SK-N-SH (cell line): ENCODE results near the gene LGR5. TPM values are rescaled to one million over a fixed set of nuclear protein-coding genes. Genes with fewer than 3 reads are reported as not detected.

Experiments
- CTCF ChIA-PET: fragments of 300-600, 350-600 bp; formaldehyde crosslinking; extraction: SDS; loops from one replicate; lab custom pipeline; 2021; lab: Yijun Ruan, JAX
- POLR2A ChIA-PET: fragments of 350-600 bp; sonication (Branson Sonifier 250); formaldehyde crosslinking; extraction: SDS; loops from one replicate; lab custom pipeline; 2020; ENCODE audit warnings: antibody characterized with exemption, inconsistent platforms; lab: Yijun Ruan, JAX
- DNase-seq: peaks from one replicate; pipeline ENCODE4 v3.0.0; 2012
- H2AFZ ChIP-seq: fragments of 200-600 bp; sonication (generic); 2 replicates; pipeline ENCODE4 v1.8.1; 2016; ENCODE audit warnings: antibody characterized with exemption, mild to moderate bottlenecking, low read depth
- H3F3A ChIP-seq: fragments of 200-600 bp; sonication (generic); replicated peaks from 2 replicates; pipeline ENCODE3; 2016; ENCODE audit warnings: antibody characterized with exemption, mild to moderate bottlenecking; ENCODE audit not compliant: insufficient read depth
- H3K27ac ChIP-seq, 2 experiments: fragments of 200-500 bp in 1 of 2; fragments of 200-600 bp in 1 of 2; sonication (Bioruptor generic) in 1 of 2; sonication (generic), shearing (Covaris generic) in 1 of 2; 2 replicates each; pipeline versions ENCODE4 v1.5.1 to v1.6.1; 2014 to 2016; ENCODE audit warnings: low read depth in 2 of 2, inconsistent platforms in 1 of 2, low read length in 1 of 2, mild to moderate bottlenecking in 1 of 2, mixed read lengths in 1 of 2
- H3K27me3 ChIP-seq: fragments of 200-600 bp; sonication (generic), shearing (Covaris generic); 2 replicates; pipeline ENCODE4 v1.6.1; 2016; ENCODE audit warnings: mixed run types; ENCODE audit not compliant: insufficient read depth
- H3K36me3 ChIP-seq, 2 experiments: fragments of 200-500 bp in 1 of 2; fragments of 200-600 bp in 1 of 2; sonication (Bioruptor generic) in 1 of 2; sonication (generic) in 1 of 2; replicated peaks in 1 of 2; 2 replicates each; pipeline versions ENCODE3 to v1.5.1; 2014 to 2016; ENCODE audit warnings: low read length in 1 of 2, mild to moderate bottlenecking in 1 of 2; ENCODE audit not compliant: insufficient read depth in 2 of 2, control insufficient read depth in 1 of 2
- H3K4me1 ChIP-seq, 2 experiments: fragments of 200-500 bp in 1 of 2; fragments of 200-600 bp in 1 of 2; sonication (Bioruptor generic) in 1 of 2; sonication (generic), shearing (Covaris generic) in 1 of 2; 2 replicates each; pipeline versions ENCODE4 v1.5.1 to v1.6.1; 2014 to 2016; ENCODE audit warnings: low read depth in 1 of 2, low read length in 1 of 2, mixed run types in 1 of 2; ENCODE audit not compliant: insufficient read depth in 2 of 2, control insufficient read depth in 1 of 2
- H3K4me2 ChIP-seq: fragments of 200-600 bp; sonication (generic), shearing (Covaris generic); 2 replicates; pipeline ENCODE4 v1.6.1; 2017; ENCODE audit warnings: mixed run types
- H3K4me3 ChIP-seq, 2 experiments: fragments of 200-500 bp in 1 of 2; fragments of 200-600 bp in 1 of 2; sonication (Bioruptor generic) in 1 of 2; sonication (generic), shearing (Covaris generic) in 1 of 2; 2 replicates each; pipeline versions ENCODE4 v1.5.1 to v1.8.1; 2014 to 2016; ENCODE audit warnings: low read depth in 2 of 2, inconsistent platforms in 1 of 2, low read length in 1 of 2, mild to moderate bottlenecking in 1 of 2, mixed read lengths in 1 of 2, moderate library complexity in 1 of 2
- H3K79me2 ChIP-seq: fragments of 200-600 bp; sonication (generic); 2 replicates; pipeline ENCODE4 v1.8.1; 2017; ENCODE audit warnings: mild to moderate bottlenecking; ENCODE audit not compliant: insufficient read depth
- H3K9ac ChIP-seq: fragments of 200-600 bp; sonication (generic); 2 replicates; pipeline ENCODE4 v1.6.1; 2017; ENCODE audit warnings: mixed run types
- H3K9me2 ChIP-seq: fragments of 200-600 bp; sonication (generic); 2 replicates; pipeline ENCODE4 v1.6.1; 2017; ENCODE audit warnings: mixed run types
- H3K9me3 ChIP-seq: fragments of 200-600 bp; sonication (generic); 2 replicates; pipeline ENCODE4 v1.6.1; 2017; ENCODE audit warnings: mixed run types, mild to moderate bottlenecking, moderate library complexity
- H4K20me1 ChIP-seq: fragments of 200-600 bp; sonication (generic); 2 replicates; pipeline ENCODE4 v1.6.1; 2017; ENCODE audit warnings: mild to moderate bottlenecking, mixed run types; ENCODE audit not compliant: insufficient read depth
- EP300 ChIP-seq, 2 experiments: IDR thresholded peaks; 2 replicates each; pipeline versions ENCODE4 v1.4.0 to v1.6.1; 2012; ENCODE audit warnings: borderline replicate concordance in 1 of 2, low read depth in 1 of 2, low read length in 1 of 2
- FOSL2 ChIP-seq: IDR thresholded peaks from 2 replicates; pipeline ENCODE4 v1.4.0; 2012; ENCODE audit warnings: low read depth, mild to moderate bottlenecking, moderate library complexity, borderline replicate concordance
- FOXJ3 ChIP-seq: sonication (generic); formaldehyde crosslinking; IDR thresholded peaks from 2 replicates; pipeline ENCODE4 v1.5.1; 2020; ENCODE audit warnings: mild to moderate bottlenecking, missing genetic modification reagents
- MEF2A ChIP-seq: IDR thresholded peaks from 2 replicates; pipeline ENCODE4 v1.4.0; 2012; ENCODE audit warnings: low read depth, borderline replicate concordance
- POLR2AphosphoS5 ChIP-seq: IDR thresholded peaks from 2 replicates; pipeline ENCODE4 v1.6.1; 2012; ENCODE audit warnings: low read depth, low read length
- RAD21 ChIP-seq: IDR thresholded peaks from 2 replicates; pipeline ENCODE4 v1.6.1; 2012; ENCODE audit warnings: mild to moderate bottlenecking, low read length
- RCOR1 ChIP-seq: fragments of 150-350 bp; IDR thresholded peaks from 2 replicates; pipeline ENCODE4 v1.6.1; 2017; ENCODE audit warnings: antibody characterized with exemption, low read length
- RXRA ChIP-seq: IDR thresholded peaks from 2 replicates; pipeline ENCODE4 v1.4.0; 2012; ENCODE audit warnings: low read depth, mild to moderate bottlenecking, borderline replicate concordance
- TAF1 ChIP-seq: IDR thresholded peaks from 2 replicates; pipeline ENCODE4 v1.6.1; 2012; ENCODE audit warnings: low read depth, mild to moderate bottlenecking, low read length, moderate library complexity, borderline replicate concordance
- TCF12 ChIP-seq: IDR thresholded peaks from 2 replicates; pipeline ENCODE4 v1.4.0; 2012
- TEAD4 ChIP-seq: IDR thresholded peaks from 2 replicates; pipeline ENCODE4 v1.4.0; 2012; ENCODE audit warnings: mild to moderate bottlenecking, borderline replicate concordance; ENCODE audit not compliant: insufficient read depth
- YY1 ChIP-seq: IDR thresholded peaks from 2 replicates; pipeline ENCODE4 v1.4.0; 2012; ENCODE audit warnings: low read depth, mild to moderate bottlenecking
- WGBS: methylation state at CpG from one replicate; pipeline ENCODE4 v1.1.6; 2017; ENCODE audit warnings: low lambda C conversion rate; 5-methylcytosine and 5-hydroxymethylcytosine counted together
- polyA plus RNA-seq, 3 experiments: library from polyadenylated mRNA; depleted of rRNA; stranded (reverse); fragments of >200 nt; gene quantifications; 2 replicates each; pipeline ENCODE4 v1.2.3, GENCODE V29; 2012
- TF ChIP-seq, protein P1 (sequence below): fragments of 150-350 bp; IDR thresholded peaks from 2 replicates; pipeline ENCODE4 v1.6.1; 2017; ENCODE audit warnings: antibody characterized with exemption, low read length, low read depth, borderline replicate concordance
- TF ChIP-seq, protein P2 (sequence below): IDR thresholded peaks from 2 replicates; pipeline ENCODE4 v1.4.0; 2012; ENCODE audit warnings: low read depth, borderline replicate concordance
- TF ChIP-seq, protein P3 (sequence below): IDR thresholded peaks from 2 replicates; pipeline ENCODE4 v1.4.0; 2012; ENCODE audit warnings: low read depth, borderline replicate concordance
- TF ChIP-seq, protein P4 (sequence below): IDR thresholded peaks from 2 replicates; pipeline ENCODE4 v1.6.1; 2012; ENCODE audit warnings: mild to moderate bottlenecking, low read depth, low read length, moderate library complexity
- TF ChIP-seq, protein P5 (sequence below): IDR thresholded peaks from 2 replicates; pipeline ENCODE4 v1.4.0; 2012; ENCODE audit warnings: low read depth

The LGR5 gene
- polyA plus RNA-seq, 1 of the 3 experiments (the other 2 are of a cell fraction): 1.4 TPM

DNA sequence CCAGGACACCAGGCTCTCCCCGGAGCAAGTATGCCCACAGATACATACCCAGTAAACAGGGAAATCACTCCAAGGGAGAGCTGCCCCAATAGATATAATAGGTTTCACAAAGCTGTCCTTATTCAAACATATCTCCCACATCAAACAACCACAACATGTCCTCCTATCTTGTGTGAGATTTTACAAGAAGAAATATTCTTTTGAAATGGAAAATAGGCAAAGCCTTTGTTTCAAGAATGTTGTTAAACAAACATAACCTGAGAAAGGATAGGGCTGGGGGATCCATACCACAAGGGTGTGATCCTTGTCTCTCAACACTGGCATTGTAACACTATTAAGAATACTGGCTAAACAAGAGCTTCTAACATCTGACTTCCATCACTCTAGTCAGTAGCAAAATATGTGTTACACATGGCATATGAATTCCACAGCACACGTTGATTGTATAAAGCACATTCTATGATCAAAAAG is 32.9 kb downstream of the LGR5 start:
- WGBS: 35% methylated on average over 2 of the region's 2 CpGs
- Histone ChIP-seq H3K79me2 (no peaks in the 10 kb centered on the region), H3K4me2 (no peak overlapping the region), H3K9me3 (no peaks in the 10 kb centered on the region), H3K9me2 (no peaks in the 10 kb centered on the region), H3K4me1 (peaks cover 4 to 5% of the 10 kb centered on the region in 2 experiments; a peak in 3 of 4 replicates), H3F3A (no peaks in the 10 kb centered on the region), H3K36me3 (no peaks in the 10 kb centered on the region), H2AFZ (no peak overlapping the region), H3K27me3 (no peaks in the 10 kb centered on the region), H4K20me1 (no peaks in the 10 kb centered on the region), H3K27ac (no peak overlapping the region), H3K4me3 (no peak overlapping the region), H3K9ac (no peak overlapping the region)
- no peak for DNase-seq
- ChIA-PET CTCF (no interaction called here), POLR2A (interaction anchor here (0.6 kb wide), 1 partner anchor 60 kb away, joined by 3 read pairs; no protein-coding TSS in a partner anchor)
- TF ChIP-seq, protein P1, sequence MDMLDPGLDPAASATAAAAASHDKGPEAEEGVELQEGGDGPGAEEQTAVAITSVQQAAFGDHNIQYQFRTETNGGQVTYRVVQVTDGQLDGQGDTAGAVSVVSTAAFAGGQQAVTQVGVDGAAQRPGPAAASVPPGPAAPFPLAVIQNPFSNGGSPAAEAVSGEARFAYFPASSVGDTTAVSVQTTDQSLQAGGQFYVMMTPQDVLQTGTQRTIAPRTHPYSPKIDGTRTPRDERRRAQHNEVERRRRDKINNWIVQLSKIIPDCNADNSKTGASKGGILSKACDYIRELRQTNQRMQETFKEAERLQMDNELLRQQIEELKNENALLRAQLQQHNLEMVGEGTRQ: no peak
- TF ChIP-seq TCF12: peak; percentile 27; the same call in 1 of the 2 replicates

DNA sequence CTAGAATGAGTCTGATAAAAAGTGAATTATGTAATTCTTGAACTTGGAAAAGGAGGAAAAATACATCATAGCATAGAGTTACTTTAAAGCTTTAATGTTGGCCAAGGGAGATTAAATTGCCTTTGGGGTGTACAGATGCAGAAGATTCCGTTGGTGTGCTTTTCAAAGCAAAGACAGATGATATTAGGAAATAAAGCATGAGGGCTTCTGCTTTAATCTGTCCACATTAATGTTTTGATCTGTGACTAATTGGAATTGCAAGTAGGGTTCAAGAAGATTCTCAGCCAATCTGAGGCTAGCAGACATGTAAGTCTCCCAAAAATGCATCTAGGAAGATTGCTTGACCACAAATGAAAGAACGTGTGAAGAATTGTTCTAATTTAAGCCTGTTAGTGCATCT is 35.2 kb downstream of the LGR5 start:
- Histone ChIP-seq H4K20me1 (no peaks in the 10 kb centered on the region), H2AFZ (no peak overlapping the region), H3K4me3 (no peak overlapping the region), H3K36me3 (no peaks in the 10 kb centered on the region), H3K4me2 (no peak overlapping the region), H3K9ac (no peak overlapping the region), H3K9me3 (no peaks in the 10 kb centered on the region), H3K79me2 (no peaks in the 10 kb centered on the region), H3K27me3 (no peaks in the 10 kb centered on the region), H3K4me1 (peaks cover 4 to 8% of the 10 kb centered on the region in 2 experiments; a peak in 3 of 4 replicates), H3K9me2 (no peaks in the 10 kb centered on the region), H3K27ac (no peak overlapping the region), H3F3A (no peaks in the 10 kb centered on the region)
- ChIA-PET POLR2A (no interaction called here), CTCF (interaction anchor here (1.0 to 1.2 kb wide), 4 partner anchors 12 to 59 kb away, joined by 3 to 5 read pairs (median 4); no protein-coding TSS in a partner anchor)
- no peak for DNase-seq
- 66% methylated on average over 2 of the region's 2 CpGs for WGBS
- no peak for TF ChIP-seq MEF2A
- no peak for TF ChIP-seq RXRA
- no peak for TF ChIP-seq RAD21
- TF ChIP-seq, protein P2, sequence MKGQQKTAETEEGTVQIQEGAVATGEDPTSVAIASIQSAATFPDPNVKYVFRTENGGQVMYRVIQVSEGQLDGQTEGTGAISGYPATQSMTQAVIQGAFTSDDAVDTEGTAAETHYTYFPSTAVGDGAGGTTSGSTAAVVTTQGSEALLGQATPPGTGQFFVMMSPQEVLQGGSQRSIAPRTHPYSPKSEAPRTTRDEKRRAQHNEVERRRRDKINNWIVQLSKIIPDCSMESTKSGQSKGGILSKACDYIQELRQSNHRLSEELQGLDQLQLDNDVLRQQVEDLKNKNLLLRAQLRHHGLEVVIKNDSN: no peak
- TF ChIP-seq FOXJ3 (CRISPR knock-in tag): no peak
- TF ChIP-seq, protein P1: no peak
- TF ChIP-seq RCOR1: no peak
- TF ChIP-seq, protein P3, sequence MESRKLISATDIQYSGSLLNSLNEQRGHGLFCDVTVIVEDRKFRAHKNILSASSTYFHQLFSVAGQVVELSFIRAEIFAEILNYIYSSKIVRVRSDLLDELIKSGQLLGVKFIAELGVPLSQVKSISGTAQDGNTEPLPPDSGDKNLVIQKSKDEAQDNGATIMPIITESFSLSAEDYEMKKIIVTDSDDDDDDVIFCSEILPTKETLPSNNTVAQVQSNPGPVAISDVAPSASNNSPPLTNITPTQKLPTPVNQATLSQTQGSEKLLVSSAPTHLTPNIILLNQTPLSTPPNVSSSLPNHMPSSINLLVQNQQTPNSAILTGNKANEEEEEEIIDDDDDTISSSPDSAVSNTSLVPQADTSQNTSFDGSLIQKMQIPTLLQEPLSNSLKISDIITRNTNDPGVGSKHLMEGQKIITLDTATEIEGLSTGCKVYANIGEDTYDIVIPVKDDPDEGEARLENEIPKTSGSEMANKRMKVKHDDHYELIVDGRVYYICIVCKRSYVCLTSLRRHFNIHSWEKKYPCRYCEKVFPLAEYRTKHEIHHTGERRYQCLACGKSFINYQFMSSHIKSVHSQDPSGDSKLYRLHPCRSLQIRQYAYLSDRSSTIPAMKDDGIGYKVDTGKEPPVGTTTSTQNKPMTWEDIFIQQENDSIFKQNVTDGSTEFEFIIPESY: no peak
- no peak for TF ChIP-seq YY1
- TF ChIP-seq, protein P4, sequence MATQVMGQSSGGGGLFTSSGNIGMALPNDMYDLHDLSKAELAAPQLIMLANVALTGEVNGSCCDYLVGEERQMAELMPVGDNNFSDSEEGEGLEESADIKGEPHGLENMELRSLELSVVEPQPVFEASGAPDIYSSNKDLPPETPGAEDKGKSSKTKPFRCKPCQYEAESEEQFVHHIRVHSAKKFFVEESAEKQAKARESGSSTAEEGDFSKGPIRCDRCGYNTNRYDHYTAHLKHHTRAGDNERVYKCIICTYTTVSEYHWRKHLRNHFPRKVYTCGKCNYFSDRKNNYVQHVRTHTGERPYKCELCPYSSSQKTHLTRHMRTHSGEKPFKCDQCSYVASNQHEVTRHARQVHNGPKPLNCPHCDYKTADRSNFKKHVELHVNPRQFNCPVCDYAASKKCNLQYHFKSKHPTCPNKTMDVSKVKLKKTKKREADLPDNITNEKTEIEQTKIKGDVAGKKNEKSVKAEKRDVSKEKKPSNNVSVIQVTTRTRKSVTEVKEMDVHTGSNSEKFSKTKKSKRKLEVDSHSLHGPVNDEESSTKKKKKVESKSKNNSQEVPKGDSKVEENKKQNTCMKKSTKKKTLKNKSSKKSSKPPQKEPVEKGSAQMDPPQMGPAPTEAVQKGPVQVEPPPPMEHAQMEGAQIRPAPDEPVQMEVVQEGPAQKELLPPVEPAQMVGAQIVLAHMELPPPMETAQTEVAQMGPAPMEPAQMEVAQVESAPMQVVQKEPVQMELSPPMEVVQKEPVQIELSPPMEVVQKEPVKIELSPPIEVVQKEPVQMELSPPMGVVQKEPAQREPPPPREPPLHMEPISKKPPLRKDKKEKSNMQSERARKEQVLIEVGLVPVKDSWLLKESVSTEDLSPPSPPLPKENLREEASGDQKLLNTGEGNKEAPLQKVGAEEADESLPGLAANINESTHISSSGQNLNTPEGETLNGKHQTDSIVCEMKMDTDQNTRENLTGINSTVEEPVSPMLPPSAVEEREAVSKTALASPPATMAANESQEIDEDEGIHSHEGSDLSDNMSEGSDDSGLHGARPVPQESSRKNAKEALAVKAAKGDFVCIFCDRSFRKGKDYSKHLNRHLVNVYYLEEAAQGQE: no peak
- TF ChIP-seq FOSL2: no peak
- no peak for TF ChIP-seq EP300 (IDR thresholded peaks at IDR 0.05; ENCODE audit: borderline replicate concordance in 1 of 2, low read depth in 1 of 2, low read length in 1 of 2)
- no peak for TF ChIP-seq TAF1
- TF ChIP-seq, protein P5, sequence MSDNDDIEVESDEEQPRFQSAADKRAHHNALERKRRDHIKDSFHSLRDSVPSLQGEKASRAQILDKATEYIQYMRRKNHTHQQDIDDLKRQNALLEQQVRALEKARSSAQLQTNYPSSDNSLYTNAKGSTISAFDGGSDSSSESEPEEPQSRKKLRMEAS: no peak
- TF ChIP-seq POLR2AphosphoS5: no peak
- TF ChIP-seq TEAD4: no peak
